Body of pancreas (tissue), 4 donors: ENCODE results near the gene KIF23.

Experiments used
- POLR2A ChIP-seq, 3 donors: fragments of 450-650 bp; IDR thresholded peaks; one replicate each; pipeline ENCODE4 v1.6.1; 2016; ENCODE audit warnings: antibody characterized with exemption in 3 of 3, mild to moderate bottlenecking in 2 of 3
- TF ChIP-seq, protein P1 (sequence below), 7 experiments: fragments of 450-650 bp in 4 of 7; fragments of 200-600 bp in 3 of 7; sonication (generic) in 3 of 7; IDR thresholded peaks; one replicate each; pipeline ENCODE4 v1.5.1; 2016 to 2019; ENCODE audit warnings: antibody characterized with exemption in 7 of 7

DNA sequence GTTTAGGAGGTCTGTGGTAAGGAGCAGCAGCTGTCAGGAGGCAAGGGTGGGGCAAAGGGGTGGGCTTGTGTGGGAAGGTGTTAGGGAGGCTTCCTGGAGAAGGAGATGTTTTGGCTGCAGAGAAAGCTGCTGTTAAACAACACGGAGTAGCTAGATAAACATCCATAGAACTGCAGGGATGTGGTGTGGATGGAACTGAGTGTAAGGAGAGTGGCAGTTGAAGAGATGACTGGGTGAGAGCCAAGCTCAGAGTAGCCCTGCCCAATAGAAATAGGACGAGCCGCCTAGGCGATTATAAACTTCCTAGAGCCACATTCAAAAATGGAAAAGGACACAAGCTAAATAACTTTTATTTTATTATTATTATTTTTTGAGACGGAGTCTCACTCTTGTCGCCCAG lies 58.4 kb downstream of the KIF23 start:
- TF ChIP-seq, protein P1, sequence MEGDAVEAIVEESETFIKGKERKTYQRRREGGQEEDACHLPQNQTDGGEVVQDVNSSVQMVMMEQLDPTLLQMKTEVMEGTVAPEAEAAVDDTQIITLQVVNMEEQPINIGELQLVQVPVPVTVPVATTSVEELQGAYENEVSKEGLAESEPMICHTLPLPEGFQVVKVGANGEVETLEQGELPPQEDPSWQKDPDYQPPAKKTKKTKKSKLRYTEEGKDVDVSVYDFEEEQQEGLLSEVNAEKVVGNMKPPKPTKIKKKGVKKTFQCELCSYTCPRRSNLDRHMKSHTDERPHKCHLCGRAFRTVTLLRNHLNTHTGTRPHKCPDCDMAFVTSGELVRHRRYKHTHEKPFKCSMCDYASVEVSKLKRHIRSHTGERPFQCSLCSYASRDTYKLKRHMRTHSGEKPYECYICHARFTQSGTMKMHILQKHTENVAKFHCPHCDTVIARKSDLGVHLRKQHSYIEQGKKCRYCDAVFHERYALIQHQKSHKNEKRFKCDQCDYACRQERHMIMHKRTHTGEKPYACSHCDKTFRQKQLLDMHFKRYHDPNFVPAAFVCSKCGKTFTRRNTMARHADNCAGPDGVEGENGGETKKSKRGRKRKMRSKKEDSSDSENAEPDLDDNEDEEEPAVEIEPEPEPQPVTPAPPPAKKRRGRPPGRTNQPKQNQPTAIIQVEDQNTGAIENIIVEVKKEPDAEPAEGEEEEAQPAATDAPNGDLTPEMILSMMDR (IDR thresholded peaks at IDR 0.05) = no peak
- TF ChIP-seq POLR2A (IDR thresholded peaks at IDR 0.05) = no peak
